HepG2 (cell line): ENCODE results near the gene LSM2. TPM values are rescaled to one million over a fixed set of nuclear protein-coding genes. Genes with fewer than 3 reads are reported as not detected.
A peak's percentile ranks its signal among the peaks of the same experiment; 100 is the strongest.

Experiments used
- BATF2 ChIP-seq: sonication (generic); formaldehyde crosslinking; IDR thresholded peaks from 2 replicates; pipeline ENCODE4 v1.8.0; 2022; ENCODE audit warnings: mild to moderate bottlenecking, missing genetic modification reagents, moderate library complexity
- DR1 ChIP-seq: sonication (generic); formaldehyde crosslinking; IDR thresholded peaks from 2 replicates; pipeline ENCODE4 v1.8.0; 2021; ENCODE audit warnings: mild to moderate bottlenecking, missing genetic modification reagents, inconsistent platforms
- MAFF ChIP-seq: IDR thresholded peaks from 2 replicates; pipeline ENCODE4 v1.6.1; 2011; ENCODE audit warnings: low read depth, low read length, improper control_type of control experiment
- MEIS1 ChIP-seq: sonication (generic); formaldehyde crosslinking; IDR thresholded peaks from 2 replicates; pipeline ENCODE4 v1.9.0; 2021; ENCODE audit warnings: mild to moderate bottlenecking, missing genetic modification reagents, moderate library complexity, borderline replicate concordance
- PAXIP1 ChIP-seq: sonication (generic); formaldehyde crosslinking; conservative IDR thresholded peaks from 2 replicates; pipeline ENCODE4 v1.4.0; 2020; ENCODE audit warnings: mild to moderate bottlenecking, missing genetic modification reagents, moderate library complexity
- SRSF4 ChIP-seq: fragments of 200-400 bp; formaldehyde crosslinking; IDR thresholded peaks from one replicate; pipeline ENCODE4 v1.6.1; 2018; ENCODE audit warnings: mild to moderate bottlenecking, low read depth, low read length, moderate library complexity; ENCODE audit not compliant: poor library complexity, severe bottlenecking
- ZNF318 ChIP-seq: sonication (generic); formaldehyde crosslinking; IDR thresholded peaks from 2 replicates; pipeline ENCODE4 v1.4.0; 2020; ENCODE audit warnings: mild to moderate bottlenecking, missing genetic modification reagents
- ZNF34 ChIP-seq: sonication (generic); formaldehyde crosslinking; IDR thresholded peaks from 2 replicates; pipeline ENCODE4 v1.4.0; 2020; ENCODE audit warnings: mild to moderate bottlenecking, missing genetic modification reagents, borderline replicate concordance
- ZNF543 ChIP-seq: sonication (generic); formaldehyde crosslinking; IDR thresholded peaks from 2 replicates; pipeline ENCODE4 v1.4.0; 2020; ENCODE audit warnings: mild to moderate bottlenecking, missing genetic modification reagents
- ZNF547 ChIP-seq: sonication (generic); formaldehyde crosslinking; IDR thresholded peaks from 2 replicates; pipeline ENCODE4 v1.5.1; 2020; ENCODE audit warnings: mild to moderate bottlenecking, missing genetic modification reagents
- ZNF879 ChIP-seq: sonication (generic); formaldehyde crosslinking; IDR thresholded peaks from 2 replicates; pipeline ENCODE4 v1.8.1; 2023; ENCODE audit warnings: missing genetic modification reagents
- polyA plus RNA-seq, 8 experiments: library from polyadenylated mRNA; depleted of rRNA in 3 of 8; stranded (reverse) in 7 of 8; unstranded in 1 of 8; fragments of >200 nt; fragmentation: Illumina TruSeq in 4 of 8; extraction: Trizol in 4 of 8; gene quantifications; 2 replicates each; pipeline versions ENCODE4 v1.2.1 to v1.2.3, GENCODE V29; 2011 to 2016; ENCODE audit warnings: low read depth in 4 of 8, missing spikeins in 1 of 8, mixed read lengths in 1 of 8; ENCODE audit not compliant: insufficient read depth in 1 of 8
- total RNA-seq, 5 experiments: library from RNA; depleted of rRNA; stranded (reverse); fragments of >200 nt; fragmentation: Illumina TruSeq; extraction: Trizol; gene quantifications; 2 replicates each; pipeline ENCODE4 v1.2.3, GENCODE V29; 2016; ENCODE audit warnings: low read depth in 1 of 5

Gene LSM2
- total and polyA plus RNA-seq, 2 of the 13 experiments (the other 11 are each of a cell fraction or from before 2014, with no cell fraction given): 69.4 to 90.5 TPM

GRCh38 chr6:31834367-31835250 is 27.8 kb upstream of the LSM2 start (continued):
- TF ChIP-seq ZNF318 (CRISPR knock-in tag): no peak
- peak; percentile 70; the same call in 1 of the 2 replicates for TF ChIP-seq ZNF34 (CRISPR knock-in tag)
- TF ChIP-seq ZNF879 (CRISPR knock-in tag): peak; percentile 64; the same call in 1 of the 2 replicates
- peak; percentile 41; the same call in 1 of the 2 replicates for TF ChIP-seq ZNF543 (CRISPR knock-in tag)
- peak; percentile 56; the same call in 1 of the 2 replicates for TF ChIP-seq PAXIP1
- peak; percentile 70; the same call in 1 of the 2 replicates for TF ChIP-seq MEIS1
- no peak; the same call in 1 of the 2 replicates for TF ChIP-seq BATF2
- TF ChIP-seq SRSF4: peak; percentile 43
- TF ChIP-seq MAFF: no peak
- peak; percentile 100 for TF ChIP-seq DR1 (CRISPR knock-in tag)
- peak; percentile 70; the same call in 1 of the 2 replicates for TF ChIP-seq ZNF547 (CRISPR knock-in tag)
